GM10847 (cell line): Measurements from ENCODE around the gene YRDC.

Experiments used
- POLR2A ChIP-seq: IDR thresholded peaks from 2 replicates; pipeline ENCODE4 v1.6.1; 2011; ENCODE audit not compliant: insufficient read length; ENCODE audit errors: extremely low read depth

YRDC gene

GRCh38 chr1:37831809-37832208 lies 23.8 kb upstream of the YRDC start:
- no peak for TF ChIP-seq POLR2A

GRCh38 chr1:37831109-37831508 lies 23.1 kb upstream of the YRDC start:
- TF ChIP-seq POLR2A, result no peak

GRCh38 chr1:37828410-37829074 lies 20.5 kb upstream of the YRDC start:
- TF ChIP-seq POLR2A, result no peak

GRCh38 chr1:37825506-37825905 lies 17.5 kb upstream of the YRDC start:
- TF ChIP-seq POLR2A, result no peak

GRCh38 chr1:37824001-37824400 lies 16.0 kb upstream of the YRDC start:
- no peak for TF ChIP-seq POLR2A

- TF ChIP-seq POLR2A, result no peak
Observed at GRCh38 chr1:37822906-37823815, 15.2 kb upstream of the YRDC start.

- TF ChIP-seq POLR2A, result no peak
Observed at GRCh38 chr1:37821481-37821880, 13.5 kb upstream of the YRDC start.

- no peak for TF ChIP-seq POLR2A
Observed at GRCh38 chr1:37817481-37817880, 9.5 kb upstream of the YRDC start.

GRCh38 chr1:37814252-37814651 lies 6.2 kb upstream of the YRDC start:
- TF ChIP-seq POLR2A, result no peak

GRCh38 chr1:37813529-37814145 lies 5.6 kb upstream of the YRDC start:
- TF ChIP-seq POLR2A, result no peak

- TF ChIP-seq POLR2A, result no peak
Observed at GRCh38 chr1:37811027-37811655, 3.1 kb upstream of the YRDC start.

GRCh38 chr1:37809942-37810341 lies 1.9 kb upstream of the YRDC start:
- no peak for TF ChIP-seq POLR2A

GRCh38 chr1:37808369-37809319 lies 636 bp upstream of the YRDC start:
- no peak for TF ChIP-seq POLR2A

- no peak for TF ChIP-seq POLR2A
Observed at GRCh38 chr1:37807220-37807554, 821 bp downstream of the YRDC start.

GRCh38 chr1:37802439-37802838 lies 5.6 kb downstream of the YRDC start:
- TF ChIP-seq POLR2A, result no peak

- TF ChIP-seq POLR2A, result no peak
Observed at GRCh38 chr1:37797750-37798345, 10.2 kb downstream of the YRDC start.
